C4-2B (cell line): Measurements from ENCODE around the gene CTSK.

Experiments
- H3K27ac ChIP-seq: fragments of 450-650 bp; 2 replicates; pipeline ENCODE4 v1.5.1; 2017
- CTCF ChIP-seq: fragments of 450-650 bp; conservative IDR thresholded peaks from 2 replicates; pipeline ENCODE4 v1.5.1; 2017; ENCODE audit warnings: mild to moderate bottlenecking
- ZFX ChIP-seq: fragments of 450-650 bp; IDR thresholded peaks from 2 replicates; pipeline ENCODE4 v1.6.1; 2017

The CTSK gene

GRCh38 chr1:150764617-150765101 lies 43.4 kb downstream of the CTSK start:
- no peak for TF ChIP-seq ZFX

DNA sequence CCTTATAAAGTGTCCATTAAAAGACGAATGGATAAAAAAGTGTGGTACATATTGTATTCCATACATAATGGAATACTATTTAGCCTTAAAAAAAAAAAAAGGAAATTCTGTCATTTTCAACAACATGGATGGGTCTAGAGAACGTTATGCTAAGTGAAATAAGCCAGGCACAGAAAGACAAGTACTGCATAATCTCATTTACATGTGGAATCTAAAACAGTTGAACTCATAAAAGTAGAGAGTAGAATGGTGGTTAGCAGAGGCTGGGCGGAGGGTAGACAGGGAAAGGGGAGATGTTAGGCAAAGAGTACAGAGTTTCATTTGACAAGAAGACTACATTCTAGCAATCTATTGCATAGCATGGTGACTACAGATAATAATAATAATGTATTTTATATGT lies 45.0 kb downstream of the CTSK start:
- H3K27ac ChIP-seq = no peak overlapping the region
- no peak for TF ChIP-seq ZFX

More at GRCh38 chr1:150764617-150765101, 43.4 kb downstream of the CTSK start:
- no peak overlapping the region for H3K27ac ChIP-seq

- TF ChIP-seq CTCF = no peak
- TF ChIP-seq ZFX = no peak
- H3K27ac ChIP-seq = no peak overlapping the region
These were observed 45.5 kb downstream of the CTSK start for GRCh38 chr1:150762552-150762951.

- no peak overlapping the region for H3K27ac ChIP-seq
- TF ChIP-seq ZFX (no peak), CTCF (no peak)
These were observed 46.3 kb downstream of the CTSK start for GRCh38 chr1:150761801-150762200.

- no peak overlapping the region for H3K27ac ChIP-seq
These were observed 48.0 kb downstream of the CTSK start for GRCh38 chr1:150760013-150760412.

GRCh38 chr1:150753416-150753815 lies 54.6 kb downstream of the CTSK start:
- TF ChIP-seq ZFX = no peak
- no peak for TF ChIP-seq CTCF
- H3K27ac ChIP-seq = no peak overlapping the region

More at GRCh38 chr1:150760013-150760412, 48.0 kb downstream of the CTSK start:
- no peak for TF ChIP-seq CTCF
- no peak for TF ChIP-seq ZFX

GRCh38 chr1:150751443-150751842 lies 56.6 kb downstream of the CTSK start:
- TF ChIP-seq ZFX = no peak
- no peak overlapping the region for H3K27ac ChIP-seq

GRCh38 chr1:150749720-150750311 lies 58.2 kb downstream of the CTSK start:
- H3K27ac ChIP-seq = no peak overlapping the region
- no peak for TF ChIP-seq CTCF
- TF ChIP-seq ZFX = no peak

- H3K27ac ChIP-seq = no peak overlapping the region
- TF ChIP-seq ZFX = no peak
- no peak for TF ChIP-seq CTCF
These were observed 59.0 kb downstream of the CTSK start for GRCh38 chr1:150748878-150749719.
